ENCODE measurements around the gene LDLRAD1. TPM values are rescaled to one million over a fixed set of nuclear protein-coding genes. Genes with fewer than 3 reads are reported as not detected.
"Not testable (repeated sequence)": the region's sequence is repeated elsewhere in the genome, so short reads cannot be mapped to it uniquely, and the experiment has no call there.

The LDLRAD1 gene
- total RNA-seq, 2 donors from 2014 or later = not detected

- Histone ChIP-seq H3K4me1 (peaks cover 0 to 17% of the 10 kb centered on the region in 2 donors), H3K27me3 (no peaks in the 10 kb centered on the region), H3K4me3 (peak overlapping the region; percentile 2 to 39), H3K9me3 (no peaks in the 10 kb centered on the region), H3K27ac (peak overlapping the region; percentile 11), H3K36me3 (no peaks in the 10 kb centered on the region)
- no peak for TF ChIP-seq CTCF (IDR thresholded peaks at IDR 0.05)
- no peak for DNase-seq (ENCODE audit: low spot score)
Observed at GRCh38 chr1:53982034-53982762, 35.8 kb downstream of the LDLRAD1 start.

DNA sequence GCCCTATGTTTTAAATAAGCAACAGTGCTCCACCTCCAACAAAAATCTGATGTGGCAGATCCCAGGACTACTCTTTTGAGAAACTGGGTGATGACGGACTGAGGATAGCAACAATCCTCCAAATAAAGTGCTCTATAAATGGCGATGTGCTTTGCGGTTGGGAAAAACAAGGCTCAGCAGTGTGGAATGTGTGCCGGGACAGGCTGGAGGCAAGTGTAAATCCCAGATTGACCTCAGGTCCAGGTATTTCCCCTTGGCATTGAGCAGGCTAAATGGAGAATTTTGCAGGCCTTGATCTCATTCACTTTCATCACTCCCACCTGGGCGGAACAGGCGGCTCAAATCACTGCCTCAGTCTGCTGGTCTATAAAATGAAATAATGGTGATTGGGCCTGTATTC lies 36.8 kb downstream of the LDLRAD1 start:
- Histone ChIP-seq H3K27me3 (no peaks in the 10 kb centered on the region), H3K36me3 (no peaks in the 10 kb centered on the region), H3K4me1 (peaks cover 0 to 17% of the 10 kb centered on the region in 2 donors), H3K9me3 (no peaks in the 10 kb centered on the region), H3K4me3 (no peak overlapping the region), H3K27ac (no peak overlapping the region)
- TF ChIP-seq CTCF (IDR thresholded peaks at IDR 0.05) = no peak
- no peak for DNase-seq (ENCODE audit: low spot score)

- H3K9me3 ChIP-seq = no peaks in the 10 kb centered on the region
- no peak overlapping the region for H3K27ac ChIP-seq
- H3K36me3 ChIP-seq = no peaks in the 10 kb centered on the region
- H3K27me3 ChIP-seq = no peaks in the 10 kb centered on the region
- H3K4me3 ChIP-seq = no peak overlapping the region
- TF ChIP-seq CTCF (IDR thresholded peaks at IDR 0.05) = no peak
- peaks cover 0 to 17% of the 10 kb centered on the region in 2 donors for H3K4me1 ChIP-seq
- no peak for DNase-seq (ENCODE audit: low spot score)
Observed at GRCh38 chr1:53979712-53980450, 38.1 kb downstream of the LDLRAD1 start.

DNA sequence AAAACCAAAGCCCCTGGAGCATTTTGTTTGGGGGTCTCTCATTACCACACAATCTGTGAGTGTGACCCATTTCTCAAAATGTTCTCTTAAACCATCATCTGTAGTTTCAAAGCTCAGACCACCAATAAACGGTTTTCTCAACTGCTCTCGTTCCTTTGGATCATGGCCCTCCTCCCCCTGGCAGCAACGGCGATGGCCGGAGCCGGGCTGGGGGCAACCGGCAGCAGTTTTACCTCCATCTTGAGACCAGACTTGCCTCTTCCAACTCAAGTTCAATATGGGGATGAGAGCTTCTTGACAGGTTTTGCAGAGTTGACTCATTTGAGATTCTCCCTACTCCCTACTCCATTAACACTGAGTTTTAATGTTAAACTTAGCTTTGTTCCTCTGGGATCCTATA lies 42.1 kb downstream of the LDLRAD1 start:
- peaks cover 8% of the 10 kb centered on the region for H3K36me3 ChIP-seq

DNA sequence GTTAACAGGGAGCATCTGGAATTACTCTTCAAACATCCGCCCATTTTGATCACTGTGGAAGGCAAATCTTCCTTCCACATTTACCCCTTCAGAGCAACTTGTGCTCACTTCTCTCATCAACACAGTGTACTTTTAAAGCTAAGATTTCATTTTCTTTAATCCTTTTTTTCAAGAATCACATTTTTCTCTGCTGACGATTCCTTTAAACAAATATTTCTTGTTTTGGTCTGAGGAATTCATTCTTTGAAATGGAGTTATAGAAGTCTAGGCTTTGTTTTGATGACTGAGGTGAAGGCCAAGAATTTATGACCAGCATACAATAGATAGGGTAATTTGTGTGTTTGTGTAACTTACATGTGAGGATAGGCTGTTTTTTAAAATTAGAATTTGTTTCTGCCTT lies 46.3 kb downstream of the LDLRAD1 start:
- no peak overlapping the region for H3K4me3 ChIP-seq
- no peaks in the 10 kb centered on the region for H3K27me3 ChIP-seq
- no peaks in the 10 kb centered on the region for H3K9me3 ChIP-seq
- H3K36me3 ChIP-seq = peaks cover 36% of the 10 kb centered on the region
- no peak for TF ChIP-seq CTCF (IDR thresholded peaks at IDR 0.05)
- no peak overlapping the region for H3K27ac ChIP-seq
- no peaks in the 10 kb centered on the region for H3K4me1 ChIP-seq
- no peak for DNase-seq (ENCODE audit: low spot score)

More for the DNA sequence above, 42.1 kb downstream of the LDLRAD1 start:
- no peak overlapping the region for H3K4me3 ChIP-seq
- H3K27me3 ChIP-seq = no peaks in the 10 kb centered on the region
- H3K27ac ChIP-seq = no peak overlapping the region
- no peak for TF ChIP-seq CTCF (IDR thresholded peaks at IDR 0.05)
- no peaks in the 10 kb centered on the region for H3K4me1 ChIP-seq
- DNase-seq (ENCODE audit: low spot score) = no peak
- H3K9me3 ChIP-seq = no peaks in the 10 kb centered on the region

GRCh38 chr1:53969323-53969722 lies 48.7 kb downstream of the LDLRAD1 start:
- H3K27ac ChIP-seq; DNase-seq (ENCODE audit: low spot score); H3K4me1 ChIP-seq; H3K9me3 ChIP-seq; H3K4me3 ChIP-seq; H3K27me3 ChIP-seq: not testable (repeated sequence)
- peaks cover 51% of the 10 kb centered on the region for H3K36me3 ChIP-seq

Measured in right atrium auricular region (tissue), 2 donors.